ENCODE data around the gene FEM1B. TPM values are rescaled to one million over a fixed set of nuclear protein-coding genes. Genes with fewer than 3 reads are reported as not detected.

FEM1B gene
- polyA plus RNA-seq, 1 donor = 32.4 TPM

Other genes starting within 250 kb of the FEM1B start
- 30.0 TPM for gene PIAS1, start 223.4 kb upstream of the FEM1B start, polyA plus RNA-seq (ENCODE audit: insufficient read length)
- gene CALML4, start 72.4 kb upstream of the FEM1B start, polyA plus RNA-seq (ENCODE audit: insufficient read length) = 7.7 TPM
- gene CLN6, start 48.0 kb upstream of the FEM1B start, polyA plus RNA-seq (ENCODE audit: insufficient read length) = 19.2 TPM
- 2.3 TPM for gene ITGA11, start 154.4 kb downstream of the FEM1B start, polyA plus RNA-seq (ENCODE audit: insufficient read length)

Measured in hindlimb muscle (tissue), 1 donor.